GM12865 (cell line): Measurements from ENCODE around the gene ITGA3.

Source experiments
- DNase-seq: peaks from one replicate; pipeline ENCODE4 v3.0.0; 2010; ENCODE audit warnings: low read depth
- H3K4me3 ChIP-seq: 2 replicates; pipeline ENCODE4 v1.5.1; 2011; ENCODE audit warnings: mild to moderate bottlenecking, low read depth, low read length, control low read depth
- CTCF ChIP-seq: IDR thresholded peaks from 2 replicates; pipeline ENCODE4 v1.5.1; 2011; ENCODE audit warnings: low read length, control low read depth, low read depth, inconsistent platforms; ENCODE audit not compliant: insufficient read depth; ENCODE audit errors: missing control alignments

The ITGA3 gene

GRCh38 chr17:50051606-50052005, 4.3 kb upstream of the ITGA3 start:
- peak; percentile 12 for DNase-seq
- no peak for TF ChIP-seq CTCF
- H3K4me3 ChIP-seq: no peak overlapping the region

GRCh38 chr17:50052241-50052796, 3.6 kb upstream of the ITGA3 start:
- no peak for TF ChIP-seq CTCF
- H3K4me3 ChIP-seq: no peak overlapping the region
- no peak for DNase-seq

- DNase-seq: no peak
- no peak overlapping the region for H3K4me3 ChIP-seq
- TF ChIP-seq CTCF: no peak
Observed at GRCh38 chr17:50052822-50053653, 2.9 kb upstream of the ITGA3 start.

- TF ChIP-seq CTCF: no peak
- H3K4me3 ChIP-seq: no peak overlapping the region
- DNase-seq: no peak
Observed at GRCh38 chr17:50053654-50053960, 2.3 kb upstream of the ITGA3 start.

- no peak for TF ChIP-seq CTCF
- DNase-seq: no peak
- H3K4me3 ChIP-seq: peak overlapping the region; percentile 68
Observed at GRCh38 chr17:50055055-50055425, 870 bp upstream of the ITGA3 start.

GRCh38 chr17:50056217-50056960, 479 bp downstream of the ITGA3 start:
- DNase-seq: peak; percentile 81

More at GRCh38 chr17:50056217-50056960, 479 bp downstream of the ITGA3 start:
- TF ChIP-seq CTCF: peak; percentile 55
- H3K4me3 ChIP-seq: peak overlapping the region; percentile 68
